ENCODE measurements around the gene ACSF3. TPM values are rescaled to one million over a fixed set of nuclear protein-coding genes. Genes with fewer than 3 reads are reported as not detected.

ACSF3 gene
- total RNA-seq, 1 experiment from 2014 or later, result 55.2 TPM

- CTCF ChIA-PET, result no interaction called here
- no peak for DNase-seq
- Mint-ChIP-seq H3K27ac (ENCODE audit: unreplicated experiment) (no peak overlapping the region), H3K4me3 (ENCODE audit: unreplicated experiment) (no peak overlapping the region), H3K27me3 (ENCODE audit: insufficient read depth, unreplicated experiment) (no peaks in the 10 kb centered on the region), H3K36me3 (ENCODE audit: insufficient read depth, unreplicated experiment) (peaks cover 45% of the 10 kb centered on the region), H3K4me1 (ENCODE audit: low read depth, unreplicated experiment) (no peaks in the 10 kb centered on the region), H3K9me3 (ENCODE audit: unreplicated experiment) (peaks cover 17% of the 10 kb centered on the region)
- TF ChIP-seq CTCF (IDR thresholded peaks at IDR 0.05; ENCODE audit: insufficient read depth in 1 of 2, low read depth in 1 of 2, low read length in 1 of 2, severe bottlenecking in 1 of 2, unreplicated experiment in 1 of 2), result no peak
- POLR2A ChIA-PET, result no interaction called here
- intact Hi-C loops (cut with micrococcal nuclease; ENCODE audit: unreplicated experiment), result no loop called here
- Histone ChIP-seq H3K4me1 (no peaks in the 10 kb centered on the region), H3K36me3 (ENCODE audit: control insufficient read depth, insufficient read depth, low read length) (peaks cover 4% of the 10 kb centered on the region), H3K4me3 (ENCODE audit: low read depth, low read length) (no peak overlapping the region), H3K9me3 (peaks cover 13% of the 10 kb centered on the region), H3K27me3 (replicated peaks; ENCODE audit: control insufficient read depth, insufficient read depth, low read length) (no peaks in the 10 kb centered on the region)
- no TSS peak for BruUV-seq (replicated peaks)
Observed at GRCh38 chr16:89143911-89144675, 50.4 kb downstream of the ACSF3 start.

GRCh38 chr16:89144681-89145080, 51.0 kb downstream of the ACSF3 start:
- Mint-ChIP-seq H3K36me3 (ENCODE audit: insufficient read depth, unreplicated experiment) (peaks cover 51% of the 10 kb centered on the region), H3K9me3 (ENCODE audit: unreplicated experiment) (peaks cover 23% of the 10 kb centered on the region), H3K4me1 (ENCODE audit: low read depth, unreplicated experiment) (no peaks in the 10 kb centered on the region), H3K27me3 (ENCODE audit: insufficient read depth, unreplicated experiment) (no peaks in the 10 kb centered on the region), H3K4me3 (ENCODE audit: unreplicated experiment) (no peak overlapping the region), H3K27ac (ENCODE audit: unreplicated experiment) (no peak overlapping the region)
- POLR2A ChIA-PET, result no interaction called here
- Histone ChIP-seq H3K9me3 (peaks cover 18% of the 10 kb centered on the region), H3K27me3 (replicated peaks; ENCODE audit: control insufficient read depth, insufficient read depth, low read length) (no peaks in the 10 kb centered on the region), H3K36me3 (ENCODE audit: control insufficient read depth, insufficient read depth, low read length) (peaks cover 4% of the 10 kb centered on the region), H3K4me3 (ENCODE audit: low read depth, low read length) (no peak overlapping the region), H3K4me1 (no peaks in the 10 kb centered on the region)
- no peak for DNase-seq
- no peak for TF ChIP-seq CTCF (IDR thresholded peaks at IDR 0.05; ENCODE audit: insufficient read depth in 1 of 2, low read depth in 1 of 2, low read length in 1 of 2, severe bottlenecking in 1 of 2, unreplicated experiment in 1 of 2)
- intact Hi-C loops (cut with micrococcal nuclease; ENCODE audit: unreplicated experiment), result no loop called here
- BruUV-seq (replicated peaks), result no TSS peak
- CTCF ChIA-PET, result no interaction called here

- CTCF ChIA-PET, result no interaction called here
- H3K36me3 Mint-ChIP-seq (ENCODE audit: insufficient read depth, unreplicated experiment), result peaks cover 58% of the 10 kb centered on the region
- no peak overlapping the region for H3K4me3 Mint-ChIP-seq (ENCODE audit: unreplicated experiment)
- Histone ChIP-seq H3K9me3 (peaks cover 26% of the 10 kb centered on the region), H3K27me3 (replicated peaks; ENCODE audit: control insufficient read depth, insufficient read depth, low read length) (no peaks in the 10 kb centered on the region), H3K4me3 (ENCODE audit: low read depth, low read length) (no peak overlapping the region), H3K4me1 (no peaks in the 10 kb centered on the region), H3K36me3 (ENCODE audit: control insufficient read depth, insufficient read depth, low read length) (peaks cover 7% of the 10 kb centered on the region)
- no peaks in the 10 kb centered on the region for H3K27me3 Mint-ChIP-seq (ENCODE audit: insufficient read depth, unreplicated experiment)
- DNase-seq, result no peak
- no peak overlapping the region for H3K27ac Mint-ChIP-seq (ENCODE audit: unreplicated experiment)
- POLR2A ChIA-PET, result no interaction called here
- H3K9me3 Mint-ChIP-seq (ENCODE audit: unreplicated experiment), result peaks cover 31% of the 10 kb centered on the region
- BruUV-seq (replicated peaks), result no TSS peak
- TF ChIP-seq CTCF (IDR thresholded peaks at IDR 0.05; ENCODE audit: insufficient read depth in 1 of 2, low read depth in 1 of 2, low read length in 1 of 2, severe bottlenecking in 1 of 2, unreplicated experiment in 1 of 2), result no peak
- intact Hi-C loops (cut with micrococcal nuclease; ENCODE audit: unreplicated experiment), result no loop called here
- H3K4me1 Mint-ChIP-seq (ENCODE audit: low read depth, unreplicated experiment), result no peaks in the 10 kb centered on the region
Observed at GRCh38 chr16:89145406-89146161, 51.9 kb downstream of the ACSF3 start.
